HepG2 (cell line): Measurements from ENCODE around the gene DHRS4L2. TPM values are rescaled to one million over a fixed set of nuclear protein-coding genes. Genes with fewer than 3 reads are reported as not detected.

Source experiments
- EP300 ChIP-seq, 3 experiments: sonication (generic) in 1 of 3; formaldehyde crosslinking in 1 of 3; IDR thresholded peaks; 2 replicates each; pipeline versions ENCODE4 v1.5.1 to v1.6.1; 2011 to 2020; ENCODE audit warnings: low read depth in 2 of 3, low read length in 2 of 3, borderline replicate concordance in 1 of 3, improper control_type of control experiment in 1 of 3, mild to moderate bottlenecking in 1 of 3, missing genetic modification reagents in 1 of 3, moderate library complexity in 1 of 3
- KLF16 ChIP-seq, 2 experiments: sonication (generic) in 1 of 2; formaldehyde crosslinking in 1 of 2; IDR thresholded peaks; 2 replicates each; pipeline versions ENCODE4 v1.6.1 to v1.8.0; 2016 to 2023; ENCODE audit warnings: missing genetic modification reagents in 2 of 2, missing compliant biosample characterization in 1 of 2
- MEIS2 ChIP-seq: sonication (generic); formaldehyde crosslinking; IDR thresholded peaks from 2 replicates; pipeline ENCODE4 v1.9.0; 2021; ENCODE audit warnings: mild to moderate bottlenecking, missing genetic modification reagents
- RARA ChIP-seq: IDR thresholded peaks from 2 replicates; pipeline ENCODE4 v1.6.1; 2016; ENCODE audit warnings: missing genetic modification reagents, missing compliant biosample characterization
- SIX1 ChIP-seq: sonication (generic); formaldehyde crosslinking; IDR thresholded peaks from 2 replicates; pipeline ENCODE4 v1.4.0; 2020; ENCODE audit warnings: missing genetic modification reagents, borderline replicate concordance
- ZBTB20 ChIP-seq: sonication (generic); formaldehyde crosslinking; IDR thresholded peaks from 2 replicates; pipeline ENCODE4 v1.8.1; 2023; ENCODE audit warnings: missing genetic modification reagents, low read depth, mild to moderate bottlenecking, borderline replicate concordance
- ZFP36L1 ChIP-seq: sonication (generic); formaldehyde crosslinking; IDR thresholded peaks from 2 replicates; pipeline ENCODE4 v1.8.0; 2022; ENCODE audit warnings: mild to moderate bottlenecking, missing genetic modification reagents, moderate library complexity
- ZFX ChIP-seq: sonication (generic); formaldehyde crosslinking; IDR thresholded peaks from 2 replicates; pipeline ENCODE4 v1.4.0; 2020; ENCODE audit warnings: mild to moderate bottlenecking, low read depth, missing genetic modification reagents, moderate library complexity
- ZMYM3 ChIP-seq: sonication (generic); formaldehyde crosslinking; IDR thresholded peaks from 2 replicates; pipeline ENCODE4 v1.5.1; 2020; ENCODE audit warnings: mild to moderate bottlenecking, missing genetic modification reagents
- ZNF12 ChIP-seq: sonication (generic); formaldehyde crosslinking; IDR thresholded peaks from 2 replicates; pipeline ENCODE4 v1.5.0; 2020; ENCODE audit warnings: missing genetic modification reagents
- ZNF292 ChIP-seq: sonication (generic); formaldehyde crosslinking; IDR thresholded peaks from 2 replicates; pipeline ENCODE4 v1.8.1; 2022; ENCODE audit warnings: mild to moderate bottlenecking, low read depth, missing genetic modification reagents, borderline replicate concordance
- ZNF589 ChIP-seq: sonication (generic); formaldehyde crosslinking; conservative IDR thresholded peaks from 2 replicates; pipeline ENCODE4 v1.8.0; 2022; ENCODE audit warnings: mild to moderate bottlenecking, moderate library complexity, missing genetic modification reagents
- polyA plus RNA-seq, 8 experiments: library from polyadenylated mRNA; depleted of rRNA in 3 of 8; stranded (reverse) in 7 of 8; unstranded in 1 of 8; fragments of >200 nt; fragmentation: Illumina TruSeq in 4 of 8; extraction: Trizol in 4 of 8; gene quantifications; 2 replicates each; pipeline versions ENCODE4 v1.2.1 to v1.2.3, GENCODE V29; 2011 to 2016; ENCODE audit warnings: low read depth in 4 of 8, missing spikeins in 1 of 8, mixed read lengths in 1 of 8; ENCODE audit not compliant: insufficient read depth in 1 of 8
- total RNA-seq, 5 experiments: library from RNA; depleted of rRNA; stranded (reverse); fragments of >200 nt; fragmentation: Illumina TruSeq; extraction: Trizol; gene quantifications; 2 replicates each; pipeline ENCODE4 v1.2.3, GENCODE V29; 2016; ENCODE audit warnings: low read depth in 1 of 5
- TF ChIP-seq, protein P1 (sequence below): sonication (generic); formaldehyde crosslinking; IDR thresholded peaks from 2 replicates; pipeline ENCODE4 v1.4.0; 2020; ENCODE audit warnings: missing genetic modification reagents, borderline replicate concordance
- TF ChIP-seq, protein P2 (sequence below): sonication (generic); formaldehyde crosslinking; IDR thresholded peaks from 2 replicates; pipeline ENCODE4 v1.5.0; 2020; ENCODE audit warnings: mild to moderate bottlenecking, missing genetic modification reagents, borderline replicate concordance
- TF ChIP-seq, protein P3 (sequence below): sonication (generic); formaldehyde crosslinking; IDR thresholded peaks from 2 replicates; pipeline ENCODE4 v1.4.0; 2020; ENCODE audit warnings: missing genetic modification reagents

Gene DHRS4L2
- total and polyA plus RNA-seq, 2 of the 13 experiments (the other 11 are each of a cell fraction or from before 2014, with no cell fraction given): 24.7 to 38.2 TPM

DNA sequence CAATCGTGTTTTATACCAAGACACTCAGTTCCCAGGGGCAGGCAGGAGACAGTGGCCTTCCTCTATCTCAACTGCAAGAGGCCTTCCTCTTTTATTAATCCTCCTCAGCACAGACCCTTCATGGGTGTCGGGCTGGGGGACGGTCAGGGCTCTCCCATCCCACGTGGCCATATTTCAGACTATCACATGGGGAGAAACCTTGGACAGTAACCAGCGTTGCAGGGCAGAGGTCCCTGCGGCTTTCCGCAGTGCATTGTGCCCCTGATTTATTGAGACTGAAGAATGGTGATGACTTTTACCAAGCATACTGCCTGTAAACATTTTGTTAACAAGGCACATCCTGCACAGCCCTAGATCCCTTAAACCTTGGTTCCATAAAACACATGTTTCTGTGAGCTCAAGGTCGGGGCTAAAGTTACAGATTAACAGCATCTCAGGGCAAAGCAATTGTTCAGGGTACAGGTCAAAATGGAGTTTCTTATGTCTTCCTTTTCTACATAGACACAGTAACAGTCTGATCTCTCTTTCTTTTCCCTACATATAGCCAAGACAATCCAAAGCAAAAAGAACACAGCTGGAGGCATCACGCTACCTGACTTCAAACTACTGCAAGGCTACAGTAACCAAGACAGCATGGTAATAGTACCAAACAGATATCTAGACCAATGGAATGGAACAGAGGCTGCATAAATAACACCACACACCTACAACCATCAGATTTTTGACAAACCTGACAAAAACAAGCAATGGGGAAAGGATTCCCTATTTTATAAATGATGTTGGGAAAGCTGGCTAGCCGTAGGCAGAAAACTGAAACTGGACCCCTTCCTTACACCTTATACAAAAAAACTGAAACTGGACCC, 6.5 kb upstream of the DHRS4L2 start (continued):
- TF ChIP-seq, protein P1, sequence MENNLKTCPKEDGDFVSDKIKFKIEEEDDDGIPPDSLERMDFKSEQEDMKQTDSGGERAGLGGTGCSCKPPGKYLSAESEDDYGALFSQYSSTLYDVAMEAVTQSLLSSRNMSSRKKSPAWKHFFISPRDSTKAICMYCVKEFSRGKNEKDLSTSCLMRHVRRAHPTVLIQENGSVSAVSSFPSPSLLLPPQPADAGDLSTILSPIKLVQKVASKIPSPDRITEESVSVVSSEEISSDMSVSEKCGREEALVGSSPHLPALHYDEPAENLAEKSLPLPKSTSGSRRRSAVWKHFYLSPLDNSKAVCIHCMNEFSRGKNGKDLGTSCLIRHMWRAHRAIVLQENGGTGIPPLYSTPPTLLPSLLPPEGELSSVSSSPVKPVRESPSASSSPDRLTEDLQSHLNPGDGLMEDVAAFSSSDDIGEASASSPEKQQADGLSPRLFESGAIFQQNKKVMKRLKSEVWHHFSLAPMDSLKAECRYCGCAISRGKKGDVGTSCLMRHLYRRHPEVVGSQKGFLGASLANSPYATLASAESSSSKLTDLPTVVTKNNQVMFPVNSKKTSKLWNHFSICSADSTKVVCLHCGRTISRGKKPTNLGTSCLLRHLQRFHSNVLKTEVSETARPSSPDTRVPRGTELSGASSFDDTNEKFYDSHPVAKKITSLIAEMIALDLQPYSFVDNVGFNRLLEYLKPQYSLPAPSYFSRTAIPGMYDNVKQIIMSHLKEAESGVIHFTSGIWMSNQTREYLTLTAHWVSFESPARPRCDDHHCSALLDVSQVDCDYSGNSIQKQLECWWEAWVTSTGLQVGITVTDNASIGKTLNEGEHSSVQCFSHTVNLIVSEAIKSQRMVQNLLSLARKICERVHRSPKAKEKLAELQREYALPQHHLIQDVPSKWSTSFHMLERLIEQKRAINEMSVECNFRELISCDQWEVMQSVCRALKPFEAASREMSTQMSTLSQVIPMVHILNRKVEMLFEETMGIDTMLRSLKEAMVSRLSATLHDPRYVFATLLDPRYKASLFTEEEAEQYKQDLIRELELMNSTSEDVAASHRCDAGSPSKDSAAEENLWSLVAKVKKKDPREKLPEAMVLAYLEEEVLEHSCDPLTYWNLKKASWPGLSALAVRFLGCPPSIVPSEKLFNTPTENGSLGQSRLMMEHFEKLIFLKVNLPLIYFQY: peak; percentile 35; the same call in 1 of the 2 replicates
- TF ChIP-seq ZNF12: peak; percentile 94
- peak in 1 of 2 experiments; percentile 39; a peak in 1 of 4 replicates for TF ChIP-seq EP300 (IDR thresholded peaks at IDR 0.05; ENCODE audit: low read depth in 2 of 2, low read length in 2 of 2)
- 0 out of 2 replicates have a peak, but pooled peaks have one; percentile 22 for TF ChIP-seq EP300 (CRISPR knock-in tag; IDR thresholded peaks at IDR 0.05; ENCODE audit: borderline replicate concordance)
- 0 out of 4 replicates have a peak, but pooled peaks of 1 of the 2 experiments have one; percentile 21 for TF ChIP-seq KLF16 (CRISPR knock-in tag; IDR thresholded peaks at IDR 0.05)
- peak; percentile 64; the same call in 1 of the 2 replicates for TF ChIP-seq ZFX (CRISPR knock-in tag)
- 0 out of 2 replicates have a peak, but pooled peaks have one; percentile 85 for TF ChIP-seq ZNF589 (CRISPR knock-in tag)
- TF ChIP-seq, protein P2, sequence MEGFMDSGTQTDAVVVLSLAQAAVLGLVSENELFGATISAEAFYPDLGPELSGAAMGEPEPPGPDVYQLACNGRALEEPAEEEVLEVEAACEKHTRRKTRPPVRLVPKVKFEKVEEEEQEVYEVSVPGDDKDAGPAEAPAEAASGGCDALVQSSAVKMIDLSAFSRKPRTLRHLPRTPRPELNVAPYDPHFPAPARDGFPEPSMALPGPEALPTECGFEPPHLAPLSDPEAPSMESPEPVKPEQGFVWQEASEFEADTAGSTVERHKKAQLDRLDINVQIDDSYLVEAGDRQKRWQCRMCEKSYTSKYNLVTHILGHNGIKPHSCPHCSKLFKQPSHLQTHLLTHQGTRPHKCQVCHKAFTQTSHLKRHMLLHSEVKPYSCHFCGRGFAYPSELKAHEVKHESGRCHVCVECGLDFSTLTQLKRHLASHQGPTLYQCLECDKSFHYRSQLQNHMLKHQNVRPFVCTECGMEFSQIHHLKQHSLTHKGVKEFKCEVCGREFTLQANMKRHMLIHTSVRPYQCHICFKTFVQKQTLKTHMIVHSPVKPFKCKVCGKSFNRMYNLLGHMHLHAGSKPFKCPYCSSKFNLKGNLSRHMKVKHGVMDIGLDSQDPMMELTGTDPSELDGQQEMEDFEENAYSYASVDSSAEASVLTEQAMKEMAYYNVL (CRISPR knock-in tag): peak; percentile 18; the same call in 1 of the 2 replicates
- peak; percentile 56; the same call in 1 of the 2 replicates for TF ChIP-seq ZMYM3 (CRISPR knock-in tag)
- peak; percentile 73; the same call in 1 of the 2 replicates for TF ChIP-seq ZNF292
- peak; percentile 63; the same call in 1 of the 2 replicates for TF ChIP-seq SIX1 (CRISPR knock-in tag)
- TF ChIP-seq, protein P3, sequence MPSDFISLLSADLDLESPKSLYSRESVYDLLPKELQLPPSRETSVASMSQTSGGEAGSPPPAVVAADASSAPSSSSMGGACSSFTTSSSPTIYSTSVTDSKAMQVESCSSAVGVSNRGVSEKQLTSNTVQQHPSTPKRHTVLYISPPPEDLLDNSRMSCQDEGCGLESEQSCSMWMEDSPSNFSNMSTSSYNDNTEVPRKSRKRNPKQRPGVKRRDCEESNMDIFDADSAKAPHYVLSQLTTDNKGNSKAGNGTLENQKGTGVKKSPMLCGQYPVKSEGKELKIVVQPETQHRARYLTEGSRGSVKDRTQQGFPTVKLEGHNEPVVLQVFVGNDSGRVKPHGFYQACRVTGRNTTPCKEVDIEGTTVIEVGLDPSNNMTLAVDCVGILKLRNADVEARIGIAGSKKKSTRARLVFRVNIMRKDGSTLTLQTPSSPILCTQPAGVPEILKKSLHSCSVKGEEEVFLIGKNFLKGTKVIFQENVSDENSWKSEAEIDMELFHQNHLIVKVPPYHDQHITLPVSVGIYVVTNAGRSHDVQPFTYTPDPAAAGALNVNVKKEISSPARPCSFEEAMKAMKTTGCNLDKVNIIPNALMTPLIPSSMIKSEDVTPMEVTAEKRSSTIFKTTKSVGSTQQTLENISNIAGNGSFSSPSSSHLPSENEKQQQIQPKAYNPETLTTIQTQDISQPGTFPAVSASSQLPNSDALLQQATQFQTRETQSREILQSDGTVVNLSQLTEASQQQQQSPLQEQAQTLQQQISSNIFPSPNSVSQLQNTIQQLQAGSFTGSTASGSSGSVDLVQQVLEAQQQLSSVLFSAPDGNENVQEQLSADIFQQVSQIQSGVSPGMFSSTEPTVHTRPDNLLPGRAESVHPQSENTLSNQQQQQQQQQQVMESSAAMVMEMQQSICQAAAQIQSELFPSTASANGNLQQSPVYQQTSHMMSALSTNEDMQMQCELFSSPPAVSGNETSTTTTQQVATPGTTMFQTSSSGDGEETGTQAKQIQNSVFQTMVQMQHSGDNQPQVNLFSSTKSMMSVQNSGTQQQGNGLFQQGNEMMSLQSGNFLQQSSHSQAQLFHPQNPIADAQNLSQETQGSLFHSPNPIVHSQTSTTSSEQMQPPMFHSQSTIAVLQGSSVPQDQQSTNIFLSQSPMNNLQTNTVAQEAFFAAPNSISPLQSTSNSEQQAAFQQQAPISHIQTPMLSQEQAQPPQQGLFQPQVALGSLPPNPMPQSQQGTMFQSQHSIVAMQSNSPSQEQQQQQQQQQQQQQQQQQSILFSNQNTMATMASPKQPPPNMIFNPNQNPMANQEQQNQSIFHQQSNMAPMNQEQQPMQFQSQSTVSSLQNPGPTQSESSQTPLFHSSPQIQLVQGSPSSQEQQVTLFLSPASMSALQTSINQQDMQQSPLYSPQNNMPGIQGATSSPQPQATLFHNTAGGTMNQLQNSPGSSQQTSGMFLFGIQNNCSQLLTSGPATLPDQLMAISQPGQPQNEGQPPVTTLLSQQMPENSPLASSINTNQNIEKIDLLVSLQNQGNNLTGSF (CRISPR knock-in tag): 0 out of 2 replicates have a peak, but pooled peaks have one; percentile 52
- TF ChIP-seq ZBTB20 (CRISPR knock-in tag): peak; percentile 62; the same call in 1 of the 2 replicates
- TF ChIP-seq MEIS2 (CRISPR knock-in tag): peak; percentile 73; the same call in 1 of the 2 replicates
- peak; percentile 91 for TF ChIP-seq RARA (CRISPR knock-in tag)
- TF ChIP-seq ZFP36L1 (CRISPR knock-in tag): 0 out of 2 replicates have a peak, but pooled peaks have one; percentile 10
